Stimulated activated naive CD8-positive, alpha-beta T cell treated with anti-CD3 and anti-CD28 coated beads, Interleukin-15, Interleukin-2, amounts not matched to agents 100 ng/mL and 50 ng/mL, for 24 hours (primary cell): Measurements from ENCODE around the gene CD36.

Source experiments
- H3K27ac Mint-ChIP-seq: one replicate; pipeline ENCODE4 v1.8.0; 2021; ENCODE audit warnings: mild to moderate bottlenecking, mixed read lengths
- H3K27me3 Mint-ChIP-seq: one replicate; pipeline ENCODE4 v1.8.0; 2021; ENCODE audit warnings: mixed read lengths
- H3K36me3 Mint-ChIP-seq: one replicate; pipeline ENCODE4 v1.8.0; 2021; ENCODE audit warnings: low read depth, mixed read lengths
- H3K4me1 Mint-ChIP-seq: one replicate; pipeline ENCODE4 v1.8.0; 2021; ENCODE audit warnings: low read depth, mixed read lengths
- H3K4me3 Mint-ChIP-seq: one replicate; pipeline ENCODE4 v1.8.0; 2021; ENCODE audit warnings: mild to moderate bottlenecking, mixed read lengths
- H3K9me3 Mint-ChIP-seq: one replicate; pipeline ENCODE4 v1.8.0; 2021; ENCODE audit warnings: mixed read lengths

The CD36 gene

GRCh38 chr7:80681272-80681885 is 42.9 kb downstream of the CD36 start:
- H3K4me3 Mint-ChIP-seq: no peak overlapping the region
- H3K4me1 Mint-ChIP-seq: no peaks in the 10 kb centered on the region
- no peaks in the 10 kb centered on the region for H3K27me3 Mint-ChIP-seq
- H3K27ac Mint-ChIP-seq: no peak overlapping the region
- H3K36me3 Mint-ChIP-seq: no peaks in the 10 kb centered on the region
- H3K9me3 Mint-ChIP-seq: no peaks in the 10 kb centered on the region

- Mint-ChIP-seq H3K36me3 (no peaks in the 10 kb centered on the region), H3K27me3 (no peaks in the 10 kb centered on the region), H3K27ac (no peak overlapping the region), H3K4me3 (no peak overlapping the region), H3K9me3 (no peaks in the 10 kb centered on the region), H3K4me1 (no peaks in the 10 kb centered on the region)
These were observed 44.3 kb downstream of the CD36 start for GRCh38 chr7:80682744-80683143.

GRCh38 chr7:80686576-80686975 is 48.1 kb downstream of the CD36 start:
- H3K27me3 Mint-ChIP-seq: no peaks in the 10 kb centered on the region
- H3K9me3 Mint-ChIP-seq: no peaks in the 10 kb centered on the region
- H3K36me3 Mint-ChIP-seq: no peaks in the 10 kb centered on the region
- no peak overlapping the region for H3K4me3 Mint-ChIP-seq
- no peak overlapping the region for H3K27ac Mint-ChIP-seq
- H3K4me1 Mint-ChIP-seq: no peaks in the 10 kb centered on the region

- no peaks in the 10 kb centered on the region for H3K4me1 Mint-ChIP-seq
- H3K4me3 Mint-ChIP-seq: no peak overlapping the region
- no peaks in the 10 kb centered on the region for H3K27me3 Mint-ChIP-seq
- H3K9me3 Mint-ChIP-seq: no peaks in the 10 kb centered on the region
- no peaks in the 10 kb centered on the region for H3K36me3 Mint-ChIP-seq
- no peak overlapping the region for H3K27ac Mint-ChIP-seq
These were observed 60.7 kb downstream of the CD36 start for GRCh38 chr7:80699045-80699638.

GRCh38 chr7:80699721-80700256 is 61.3 kb downstream of the CD36 start:
- Mint-ChIP-seq H3K27me3 (no peaks in the 10 kb centered on the region), H3K27ac (no peak overlapping the region), H3K36me3 (no peaks in the 10 kb centered on the region), H3K4me3 (no peak overlapping the region), H3K4me1 (no peaks in the 10 kb centered on the region), H3K9me3 (no peaks in the 10 kb centered on the region)

GRCh38 chr7:80703272-80703671 is 64.8 kb downstream of the CD36 start:
- H3K27me3 Mint-ChIP-seq: no peaks in the 10 kb centered on the region
- no peak overlapping the region for H3K27ac Mint-ChIP-seq
- H3K4me3 Mint-ChIP-seq: no peak overlapping the region
- no peaks in the 10 kb centered on the region for H3K36me3 Mint-ChIP-seq
- no peaks in the 10 kb centered on the region for H3K4me1 Mint-ChIP-seq
- H3K9me3 Mint-ChIP-seq: no peaks in the 10 kb centered on the region

- Mint-ChIP-seq H3K4me3 (no peak overlapping the region), H3K9me3 (no peaks in the 10 kb centered on the region)
These were observed 66.8 kb downstream of the CD36 start for GRCh38 chr7:80705130-80705781.

GRCh38 chr7:80707318-80707717 is 68.9 kb downstream of the CD36 start:
- H3K36me3 Mint-ChIP-seq: no peaks in the 10 kb centered on the region
- no peaks in the 10 kb centered on the region for H3K9me3 Mint-ChIP-seq
- no peaks in the 10 kb centered on the region for H3K4me1 Mint-ChIP-seq
- no peak overlapping the region for H3K27ac Mint-ChIP-seq
- no peak overlapping the region for H3K4me3 Mint-ChIP-seq
- no peaks in the 10 kb centered on the region for H3K27me3 Mint-ChIP-seq

More at GRCh38 chr7:80705130-80705781, 66.8 kb downstream of the CD36 start:
- no peak overlapping the region for H3K27ac Mint-ChIP-seq
- H3K4me1 Mint-ChIP-seq: no peaks in the 10 kb centered on the region
- no peaks in the 10 kb centered on the region for H3K36me3 Mint-ChIP-seq
- no peaks in the 10 kb centered on the region for H3K27me3 Mint-ChIP-seq

GRCh38 chr7:80708123-80708522 is 69.7 kb downstream of the CD36 start:
- H3K27ac Mint-ChIP-seq: no peak overlapping the region

GRCh38 chr7:80711531-80711930 is 73.1 kb downstream of the CD36 start:
- Mint-ChIP-seq H3K27me3 (no peaks in the 10 kb centered on the region), H3K27ac (no peak overlapping the region), H3K4me1 (no peaks in the 10 kb centered on the region), H3K9me3 (peaks cover 4% of the 10 kb centered on the region), H3K36me3 (no peaks in the 10 kb centered on the region), H3K4me3 (no peak overlapping the region)

More at GRCh38 chr7:80708123-80708522, 69.7 kb downstream of the CD36 start:
- H3K9me3 Mint-ChIP-seq: peaks cover 4% of the 10 kb centered on the region
- no peak overlapping the region for H3K4me3 Mint-ChIP-seq
- no peaks in the 10 kb centered on the region for H3K4me1 Mint-ChIP-seq
- H3K27me3 Mint-ChIP-seq: no peaks in the 10 kb centered on the region
- no peaks in the 10 kb centered on the region for H3K36me3 Mint-ChIP-seq

- Mint-ChIP-seq H3K4me3 (no peak overlapping the region), H3K36me3 (no peaks in the 10 kb centered on the region), H3K27me3 (no peaks in the 10 kb centered on the region), H3K27ac (no peak overlapping the region), H3K4me1 (no peaks in the 10 kb centered on the region), H3K9me3 (no peaks in the 10 kb centered on the region)
These were observed 80.8 kb downstream of the CD36 start for GRCh38 chr7:80719261-80719660.

GRCh38 chr7:80720146-80720545 is 81.7 kb downstream of the CD36 start:
- H3K9me3 Mint-ChIP-seq: no peaks in the 10 kb centered on the region
- H3K4me3 Mint-ChIP-seq: no peak overlapping the region
- H3K27me3 Mint-ChIP-seq: no peaks in the 10 kb centered on the region
- H3K4me1 Mint-ChIP-seq: no peaks in the 10 kb centered on the region
- no peak overlapping the region for H3K27ac Mint-ChIP-seq
- H3K36me3 Mint-ChIP-seq: no peaks in the 10 kb centered on the region

GRCh38 chr7:80721883-80722615 is 83.6 kb downstream of the CD36 start:
- Mint-ChIP-seq H3K36me3 (no peaks in the 10 kb centered on the region), H3K9me3 (no peaks in the 10 kb centered on the region), H3K27me3 (no peaks in the 10 kb centered on the region), H3K27ac (no peak overlapping the region), H3K4me1 (peaks cover 3% of the 10 kb centered on the region), H3K4me3 (no peak overlapping the region)

- Mint-ChIP-seq H3K27me3 (no peaks in the 10 kb centered on the region), H3K27ac (no peak overlapping the region), H3K36me3 (no peaks in the 10 kb centered on the region), H3K4me3 (no peak overlapping the region), H3K4me1 (peaks cover 4% of the 10 kb centered on the region), H3K9me3 (no peaks in the 10 kb centered on the region)
These were observed 84.3 kb downstream of the CD36 start for GRCh38 chr7:80722616-80723195.
